Colonic mucosa (tissue), 4 donors: ENCODE measurements around the gene PRCC. TPM values are rescaled to one million over a fixed set of nuclear protein-coding genes. Genes with fewer than 3 reads are reported as not detected.
A peak's percentile ranks its signal among the peaks of the same experiment; 100 is the strongest.

Experiments used
- DNase-seq: peaks from one replicate; pipeline ENCODE4 v3.0.0-alpha.2; 2020
- H3K27ac ChIP-seq: fragments of 200-600 bp; one replicate; pipeline ENCODE4 v1.8.0; 2021
- H3K27me3 ChIP-seq: fragments of 200-600 bp; one replicate; pipeline ENCODE4 v1.8.0; 2021
- H3K36me3 ChIP-seq: fragments of 200-600 bp; one replicate; pipeline ENCODE4 v1.8.0; 2021
- H3K4me1 ChIP-seq: fragments of 200-600 bp; one replicate; pipeline ENCODE4 v1.8.0; 2021; ENCODE audit warnings: mild to moderate bottlenecking
- H3K4me3 ChIP-seq: fragments of 200-600 bp; one replicate; pipeline ENCODE4 v1.8.0; 2021
- H3K9ac ChIP-seq, 2 donors: one replicate each; pipeline ENCODE4 v1.7.0; 2013; ENCODE audit warnings: control low read depth in 2 of 2, low read depth in 2 of 2, low read length in 2 of 2
- H3K9me3 ChIP-seq: fragments of 200-600 bp; one replicate; pipeline ENCODE4 v1.8.0; 2021
- intact Hi-C: fragments of 100-400 bp; cut with DNase I; formaldehyde crosslinking; loops from one replicate; pipeline ENCODE4 v1.14.1; 2022
- total RNA-seq, 2 donors: library from RNA; stranded (reverse); fragmentation: NEBNext Ultra II Directional in 1 of 2; extraction: Animal tissue kit (Norgen Biotek cat#: 25700) in 1 of 2; gene quantifications; one replicate each; pipeline ENCODE4 v1.2.1, GENCODE V29; 2021
- TF ChIP-seq, protein P1 (sequence below): fragments of 200-600 bp; IDR thresholded peaks from one replicate; pipeline ENCODE4 v1.8.0; 2022; ENCODE audit warnings: antibody characterized with exemption, mild to moderate bottlenecking
- donor health status: healthy.
- donor health status: DM: no; HTN: no; CAD: no.
- donor health status: DM: no; HTN: no; CAD: no.

PRCC gene
- total RNA-seq, 2 donors from 2014 or later: 57.1 to 58.7 TPM

DNA sequence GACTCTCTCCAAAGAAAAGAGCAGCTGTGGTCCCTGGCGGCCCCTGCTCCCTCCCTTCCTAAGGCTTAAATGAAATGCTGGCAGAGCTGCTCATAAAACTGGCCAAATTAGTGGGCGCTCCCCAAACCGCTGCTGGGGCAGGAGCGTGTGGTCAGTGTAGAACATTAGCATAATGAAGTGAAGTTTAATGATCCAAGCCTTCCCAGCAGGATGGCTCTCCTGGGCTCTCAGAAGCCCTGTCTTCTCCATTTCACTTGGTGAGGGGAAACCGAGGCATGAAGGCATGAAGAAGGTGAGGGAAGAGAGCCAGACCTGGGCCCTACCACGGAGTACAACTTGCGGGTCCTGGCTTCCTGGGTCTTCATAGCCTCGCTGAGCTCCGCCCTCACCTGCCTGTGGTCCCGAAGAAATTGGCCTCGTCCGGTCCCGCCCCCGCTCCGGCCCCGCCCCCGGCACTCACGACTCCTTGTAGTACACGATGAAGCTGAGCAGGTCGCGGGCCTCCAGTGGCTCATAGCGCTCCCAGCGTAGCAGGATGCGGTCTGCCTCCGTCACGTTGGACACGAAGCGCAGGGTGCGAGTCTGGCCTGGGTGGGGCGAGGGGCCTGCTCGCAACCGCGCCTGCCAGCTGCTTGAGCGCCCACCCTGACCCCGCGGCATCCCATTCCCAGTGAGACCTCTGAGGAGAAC lies 81.3 kb downstream of the PRCC start:
- Histone ChIP-seq H3K9ac (no peak overlapping the region), H3K27me3 (peaks cover 44% of the 10 kb centered on the region), H3K27ac (no peak overlapping the region), H3K9me3 (no peaks in the 10 kb centered on the region), H3K36me3 (no peaks in the 10 kb centered on the region), H3K4me3 (no peak overlapping the region), H3K4me1 (no peaks in the 10 kb centered on the region)
- TF ChIP-seq, protein P1, sequence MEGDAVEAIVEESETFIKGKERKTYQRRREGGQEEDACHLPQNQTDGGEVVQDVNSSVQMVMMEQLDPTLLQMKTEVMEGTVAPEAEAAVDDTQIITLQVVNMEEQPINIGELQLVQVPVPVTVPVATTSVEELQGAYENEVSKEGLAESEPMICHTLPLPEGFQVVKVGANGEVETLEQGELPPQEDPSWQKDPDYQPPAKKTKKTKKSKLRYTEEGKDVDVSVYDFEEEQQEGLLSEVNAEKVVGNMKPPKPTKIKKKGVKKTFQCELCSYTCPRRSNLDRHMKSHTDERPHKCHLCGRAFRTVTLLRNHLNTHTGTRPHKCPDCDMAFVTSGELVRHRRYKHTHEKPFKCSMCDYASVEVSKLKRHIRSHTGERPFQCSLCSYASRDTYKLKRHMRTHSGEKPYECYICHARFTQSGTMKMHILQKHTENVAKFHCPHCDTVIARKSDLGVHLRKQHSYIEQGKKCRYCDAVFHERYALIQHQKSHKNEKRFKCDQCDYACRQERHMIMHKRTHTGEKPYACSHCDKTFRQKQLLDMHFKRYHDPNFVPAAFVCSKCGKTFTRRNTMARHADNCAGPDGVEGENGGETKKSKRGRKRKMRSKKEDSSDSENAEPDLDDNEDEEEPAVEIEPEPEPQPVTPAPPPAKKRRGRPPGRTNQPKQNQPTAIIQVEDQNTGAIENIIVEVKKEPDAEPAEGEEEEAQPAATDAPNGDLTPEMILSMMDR: no peak
- intact Hi-C loops: no loop called here
- peak; percentile 52 for DNase-seq

- TF ChIP-seq, protein P1: no peak
- Histone ChIP-seq H3K36me3 (no peaks in the 10 kb centered on the region), H3K9ac (no peak overlapping the region), H3K4me3 (no peak overlapping the region), H3K27me3 (peaks cover 43% of the 10 kb centered on the region), H3K4me1 (no peaks in the 10 kb centered on the region), H3K27ac (no peak overlapping the region), H3K9me3 (no peaks in the 10 kb centered on the region)
- DNase-seq: no peak
- intact Hi-C loops: no loop called here
Measured at GRCh38 chr1:156849151-156849496, 81.8 kb downstream of the PRCC start.

Other genes with a start within 250 kb of the PRCC start
- gene IQGAP3, start 195.0 kb upstream of the PRCC start, total RNA-seq: 10 to 100 TPM; 13.6 to 57.9 TPM
- gene TTC24, start 187.8 kb upstream of the PRCC start, total RNA-seq: not detected
- 10 to 100 TPM; 68.4 to 99.8 TPM for gene NAXE, start 175.8 kb upstream of the PRCC start, total RNA-seq
- gene GPATCH4, start 166.1 kb upstream of the PRCC start, total RNA-seq: 10 to 100 TPM; 12.3 to 31.3 TPM
- under 1 TPM in 1 of 2 donors, not detected in 1; 0.96 TPM for gene HAPLN2, start 148.1 kb upstream of the PRCC start, total RNA-seq
- under 1 TPM in 1 of 2 donors, not detected in 1; 0.37 TPM for gene BCAN, start 125.4 kb upstream of the PRCC start, total RNA-seq
- 1 to 10 TPM; 5.3 to 8.1 TPM for gene NES, start 90.1 kb upstream of the PRCC start, total RNA-seq
- 1 to 10 TPM; 1.2 to 1.4 TPM for gene CRABP2, start 62.0 kb upstream of the PRCC start, total RNA-seq
- gene METTL25B, start 39.1 kb upstream of the PRCC start, total RNA-seq: 10 to 100 TPM; 31.3 to 51.9 TPM
- gene ISG20L2, start 38.8 kb upstream of the PRCC start, total RNA-seq: 10 to 100 TPM; 23.4 to 30.0 TPM
- 10 to 100 TPM; 39.1 to 86.7 TPM for gene MRPL24, start 26.4 kb upstream of the PRCC start, total RNA-seq
- 100 to 1,000 TPM; 215 to 438 TPM for gene HDGF, start 15.9 kb upstream of the PRCC start, total RNA-seq
- 1 to 10 TPM; 1.9 to 3.1 TPM for gene SH2D2A, start 49.3 kb downstream of the PRCC start, total RNA-seq
- not detected for gene INSRR, start 91.6 kb downstream of the PRCC start, total RNA-seq
- gene NTRK1, start 93.3 kb downstream of the PRCC start, total RNA-seq: 1 to 10 TPM in 1 of 2 donors, under 1 TPM in 1; 0.56 to 1.1 TPM
- gene PEAR1, start 126.2 kb downstream of the PRCC start, total RNA-seq: 1 to 10 TPM; 2.5 to 3.5 TPM
- gene LRRC71, start 153.1 kb downstream of the PRCC start, total RNA-seq: not detected